IgD-negative memory B cell (primary cell): ENCODE results near the gene ZNF264. TPM values are rescaled to one million over a fixed set of nuclear protein-coding genes. Genes with fewer than 3 reads are reported as not detected.
"Not testable (repeated sequence)": the region's sequence is repeated elsewhere in the genome, so short reads cannot be mapped to it uniquely, and the experiment has no call there.

Experiments used
- H3K27ac Mint-ChIP-seq, 3 donors: one replicate each; pipeline ENCODE4 v1.8.0; 2020 to 2022; ENCODE audit warnings: mild to moderate bottlenecking in 3 of 3, mixed read lengths in 3 of 3, moderate library complexity in 1 of 3
- H3K27me3 Mint-ChIP-seq: one replicate; pipeline ENCODE4 v1.8.0; 2021; ENCODE audit warnings: mixed read lengths
- H3K36me3 Mint-ChIP-seq: one replicate; pipeline ENCODE4 v1.8.0; 2020; ENCODE audit warnings: mild to moderate bottlenecking, mixed read lengths
- H3K4me1 Mint-ChIP-seq, 3 donors: one replicate each; pipeline ENCODE4 v1.8.0; 2020 to 2022; ENCODE audit warnings: mixed read lengths in 3 of 3, mild to moderate bottlenecking in 1 of 3
- H3K4me3 Mint-ChIP-seq, 4 donors: one replicate each; pipeline ENCODE4 v1.8.0; 2020 to 2022; ENCODE audit warnings: mild to moderate bottlenecking in 4 of 4, mixed read lengths in 4 of 4, moderate library complexity in 3 of 4
- H3K9me3 Mint-ChIP-seq, 3 donors: one replicate each; pipeline ENCODE4 v1.8.0; 2020 to 2021; ENCODE audit warnings: mixed read lengths in 3 of 3, mild to moderate bottlenecking in 1 of 3
- polyA plus RNA-seq: library from polyadenylated mRNA; unstranded; fragments of 300-500 nt; fragmentation: Illumina TruSeq; gene quantifications from one replicate; pipeline ENCODE4 v1.2.3, GENCODE V29; 2021

Gene ZNF264
- 15.9 TPM for polyA plus RNA-seq

DNA sequence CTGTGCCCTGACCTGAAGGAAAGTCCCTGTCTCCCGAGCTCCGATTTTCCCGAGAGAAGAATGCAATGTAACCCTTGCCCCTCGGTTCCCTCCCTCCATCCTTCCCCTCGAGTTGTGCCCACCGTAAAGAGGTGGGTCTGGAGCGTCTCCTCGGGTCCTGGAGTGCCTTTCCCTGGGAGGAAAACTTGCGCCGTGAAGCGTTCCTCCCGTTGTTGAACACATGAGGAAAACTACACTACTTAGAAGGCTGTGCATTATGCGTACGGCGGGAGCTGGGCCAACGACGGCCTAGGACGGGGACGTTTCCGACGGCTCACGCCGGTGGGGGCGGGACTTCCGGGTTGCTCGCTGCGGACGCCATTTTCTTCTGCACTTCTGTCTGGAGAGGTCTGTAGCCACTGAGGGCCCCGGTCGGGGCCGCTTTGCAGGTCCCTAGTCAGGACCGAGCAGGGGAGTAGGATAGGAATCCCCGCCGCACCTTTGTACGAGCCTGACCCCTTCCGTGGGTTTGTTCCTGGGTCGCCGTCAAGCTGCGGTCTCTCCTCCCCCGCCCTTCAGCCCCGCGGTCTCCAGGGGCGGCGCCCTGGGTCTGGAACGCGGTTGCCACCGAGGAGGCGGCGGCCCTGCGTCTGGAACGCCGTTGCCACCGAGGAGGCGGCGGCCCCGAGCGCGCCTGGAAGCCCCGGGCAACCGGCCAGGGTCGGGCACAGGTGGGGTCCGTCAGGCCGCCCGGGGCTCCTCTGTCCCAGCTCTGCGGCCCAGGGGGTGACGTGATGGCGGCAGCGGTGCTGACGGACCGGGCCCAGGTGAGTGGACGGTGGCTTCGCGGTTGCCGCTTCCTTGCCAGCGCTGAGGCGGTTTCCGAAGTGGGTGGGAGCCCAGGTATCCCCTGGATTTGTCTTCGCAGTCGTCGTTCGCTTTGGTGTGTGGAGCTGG, at the start of gene ZNF264:
ZNF264 (plus strand) TSS at position 360 of the 936 bp plus-strand sequence; CDS start at position 774, 414 bp downstream.
- Mint-ChIP-seq H3K9me3 (peaks cover 14 to 23% (median 15%) of the 10 kb centered on the region in 3 donors), H3K4me3 (peak within 1 kb of the TSS; percentile 90 to 97 (median 96)), H3K27me3 (peaks cover 4% of the 10 kb centered on the region), H3K27ac (peak within 1 kb of the TSS; percentile 81 to 96 (median 95)), H3K4me1 (peaks cover 26 to 28% (median 27%) of the 10 kb centered on the region in 3 donors), H3K36me3 (peaks cover 12% of the 10 kb centered on the region)

DNA sequence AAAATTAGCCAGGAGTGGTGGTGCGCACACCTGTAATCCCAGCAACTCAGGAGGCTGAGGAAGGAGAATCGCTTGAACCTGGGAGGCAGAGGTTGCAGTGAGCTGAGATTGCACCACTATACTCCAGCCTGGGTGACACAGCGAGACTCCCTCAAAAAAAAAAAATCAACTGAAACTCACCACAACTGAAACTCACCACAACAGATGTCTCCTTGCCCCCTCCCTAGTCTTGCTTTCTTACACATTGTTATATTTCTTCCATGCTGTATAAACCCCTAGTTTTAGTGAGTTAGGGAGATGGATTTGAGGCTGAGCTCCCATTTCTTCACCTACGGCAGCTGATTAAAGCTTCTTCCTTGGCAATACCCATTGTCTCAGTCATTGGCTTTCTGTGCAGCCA, 49.6 kb upstream of the ZNF264 start:
- Mint-ChIP-seq H3K4me1 (no peaks in the 10 kb centered on the region), H3K9me3 (peaks cover 9 to 13% (median 10%) of the 10 kb centered on the region in 3 donors), H3K4me3 (no peak overlapping the region), H3K36me3 (no peaks in the 10 kb centered on the region), H3K27ac (no peak overlapping the region), H3K27me3 (peaks cover 2% of the 10 kb centered on the region)

DNA sequence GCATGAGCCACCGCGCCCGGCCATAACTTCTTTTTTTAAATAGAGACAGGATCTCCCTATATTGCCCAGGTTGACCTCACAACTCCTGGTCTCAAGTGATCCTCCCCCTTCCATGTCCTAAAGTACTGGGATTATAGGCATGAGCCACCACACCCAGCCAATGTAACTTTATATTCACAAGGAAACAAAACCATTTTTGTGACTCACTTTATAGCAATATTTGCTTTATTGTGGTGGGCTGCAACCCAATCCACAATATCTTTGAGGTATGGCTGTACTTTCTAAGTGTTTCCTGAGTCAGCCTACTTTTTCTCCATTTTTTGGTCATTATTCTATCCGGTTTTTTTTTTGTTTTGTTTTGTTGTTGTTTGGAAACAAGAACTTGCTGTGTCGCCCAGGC, 38.4 kb upstream of the ZNF264 start:
- H3K4me1 Mint-ChIP-seq = no peaks in the 10 kb centered on the region
- peaks cover 3% of the 10 kb centered on the region for H3K36me3 Mint-ChIP-seq
- no peak overlapping the region for H3K27ac Mint-ChIP-seq
- peaks cover 4% of the 10 kb centered on the region for H3K27me3 Mint-ChIP-seq
- H3K9me3 Mint-ChIP-seq = peaks cover 4 to 15% (median 11%) of the 10 kb centered on the region in 3 donors
- H3K4me3 Mint-ChIP-seq = no peak overlapping the region

DNA sequence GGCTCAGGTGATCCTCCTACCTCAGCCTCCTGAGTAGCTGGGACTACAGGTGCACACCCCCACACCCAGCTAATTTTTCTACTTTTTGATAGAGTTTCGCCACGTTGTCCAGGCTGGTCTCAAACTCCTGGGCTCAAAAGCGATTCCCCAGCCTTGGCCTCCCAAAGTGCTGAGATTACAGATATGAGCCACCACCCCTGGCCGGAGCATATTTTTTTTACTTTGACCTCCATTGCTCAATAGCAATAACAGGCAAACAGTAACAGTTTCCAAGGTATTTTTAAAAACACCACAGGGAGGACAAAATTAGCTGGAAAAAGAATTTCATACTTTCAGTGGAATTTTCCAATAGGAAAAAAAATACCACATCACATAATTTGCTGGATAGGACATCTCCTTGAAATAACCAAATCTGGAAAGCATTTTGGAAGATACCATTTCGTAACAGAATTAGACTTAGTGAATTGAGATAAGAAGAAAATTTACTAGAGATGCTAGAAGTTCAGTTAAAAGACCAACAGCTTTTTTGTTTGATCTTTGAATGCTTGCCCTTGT, 29.2 kb upstream of the ZNF264 start:
- H3K36me3 Mint-ChIP-seq = peaks cover 7% of the 10 kb centered on the region
- H3K27ac Mint-ChIP-seq = no peak overlapping the region
- H3K27me3 Mint-ChIP-seq = peaks cover 6% of the 10 kb centered on the region
- no peak overlapping the region for H3K4me3 Mint-ChIP-seq
- H3K9me3 Mint-ChIP-seq = peaks cover 7 to 13% (median 12%) of the 10 kb centered on the region in 3 donors
- H3K4me1 Mint-ChIP-seq = peaks cover 0 to 4% (median 0%) of the 10 kb centered on the region in 3 donors

DNA sequence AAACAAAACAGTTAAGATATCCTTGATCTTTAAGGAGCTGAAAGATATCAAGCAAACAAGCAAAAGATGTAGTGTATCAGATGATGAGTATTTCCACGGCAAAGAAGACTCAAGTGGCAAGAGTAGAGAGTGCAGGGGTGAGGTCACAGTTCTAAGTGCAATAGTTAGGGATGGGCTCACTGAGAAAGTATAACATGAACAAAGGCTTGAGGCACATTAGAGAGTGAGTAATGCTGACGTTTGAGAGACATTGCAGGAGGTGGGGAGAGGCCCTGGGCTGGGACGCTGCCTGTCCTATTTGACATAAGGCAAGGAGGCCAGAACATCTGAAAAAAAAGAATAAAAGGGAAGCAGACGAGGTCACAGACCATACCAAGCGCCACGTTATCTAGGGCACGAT, 25.5 kb upstream of the ZNF264 start:
- peaks cover 7% of the 10 kb centered on the region for H3K36me3 Mint-ChIP-seq
- H3K27ac Mint-ChIP-seq = peak overlapping the region in 1 of 3 donors; percentile 33
- peaks cover 0 to 4% (median 0%) of the 10 kb centered on the region in 3 donors for H3K4me1 Mint-ChIP-seq
- H3K27me3 Mint-ChIP-seq = peaks cover 3% of the 10 kb centered on the region
- H3K4me3 Mint-ChIP-seq = no peak overlapping the region
- peaks cover 9 to 22% (median 12%) of the 10 kb centered on the region in 3 donors for H3K9me3 Mint-ChIP-seq

DNA sequence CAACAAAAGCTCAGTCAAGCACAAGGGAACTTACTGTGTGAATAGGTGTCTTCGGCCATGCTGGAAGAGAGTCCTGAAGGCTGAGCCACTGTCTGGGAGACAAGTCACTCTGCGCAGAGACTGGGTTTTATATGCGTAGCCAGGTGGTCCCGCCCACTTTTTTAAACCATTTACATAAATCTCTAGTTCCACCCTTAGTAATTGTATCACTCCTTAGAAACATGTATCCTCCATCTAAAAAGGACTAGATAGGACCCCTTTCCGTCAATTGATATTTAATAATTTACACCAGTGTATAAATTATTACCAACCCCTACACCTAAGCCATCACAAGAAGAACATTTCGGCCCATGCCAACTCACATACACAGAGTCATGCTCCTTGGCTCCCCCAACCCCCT, 23.9 kb upstream of the ZNF264 start, which contains the start of gene DUXA:
DUXA (minus strand) TSS at position 101 of the 400 bp plus-strand sequence; CDS start at position 59, 42 bp downstream.
- Mint-ChIP-seq H3K9me3 (peaks cover 9 to 22% (median 18%) of the 10 kb centered on the region in 3 donors), H3K27ac (no peak within 1 kb of the TSS), H3K4me1 (peaks cover 5 to 7% (median 6%) of the 10 kb centered on the region in 3 donors), H3K36me3 (peaks cover 7% of the 10 kb centered on the region), H3K27me3 (peaks cover 3% of the 10 kb centered on the region), H3K4me3 (no peak within 1 kb of the TSS)

DNA sequence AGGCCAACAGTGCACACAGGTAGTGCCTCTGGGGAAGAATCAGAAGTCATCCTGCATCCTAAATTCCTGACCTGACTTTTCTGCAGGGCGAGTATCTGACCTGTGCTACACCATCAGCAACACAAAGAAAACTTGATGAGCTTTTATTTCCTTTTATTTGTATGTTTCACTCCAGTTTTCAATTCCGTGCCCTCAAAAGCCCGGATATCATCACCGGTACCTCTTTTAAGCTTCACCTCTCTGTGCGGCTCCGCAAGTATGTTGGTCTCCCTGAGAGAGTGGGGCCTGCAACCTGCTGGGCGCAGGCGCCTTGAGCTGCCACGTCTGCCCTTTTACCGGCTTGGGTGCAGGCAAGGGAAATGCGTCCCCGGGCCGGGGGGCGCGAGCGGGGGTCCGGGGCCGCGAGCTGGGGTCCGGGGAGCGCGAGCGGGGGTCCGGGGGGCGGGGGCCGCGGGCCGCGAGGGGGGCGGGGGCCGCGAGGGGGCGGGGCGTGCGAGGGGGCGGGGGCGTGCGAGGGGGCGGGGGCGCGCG, 19.7 kb upstream of the ZNF264 start:
- Mint-ChIP-seq H3K4me3 (peak overlapping the region; percentile 75 to 89 (median 80)), H3K27me3 (peaks cover 3% of the 10 kb centered on the region), H3K27ac (peak overlapping the region; percentile 22 to 86 (median 80)), H3K4me1 (peaks cover 3 to 6% (median 6%) of the 10 kb centered on the region in 3 donors), H3K36me3 (peaks cover 2% of the 10 kb centered on the region), H3K9me3 (peaks cover 11 to 33% (median 20%) of the 10 kb centered on the region in 3 donors)

DNA sequence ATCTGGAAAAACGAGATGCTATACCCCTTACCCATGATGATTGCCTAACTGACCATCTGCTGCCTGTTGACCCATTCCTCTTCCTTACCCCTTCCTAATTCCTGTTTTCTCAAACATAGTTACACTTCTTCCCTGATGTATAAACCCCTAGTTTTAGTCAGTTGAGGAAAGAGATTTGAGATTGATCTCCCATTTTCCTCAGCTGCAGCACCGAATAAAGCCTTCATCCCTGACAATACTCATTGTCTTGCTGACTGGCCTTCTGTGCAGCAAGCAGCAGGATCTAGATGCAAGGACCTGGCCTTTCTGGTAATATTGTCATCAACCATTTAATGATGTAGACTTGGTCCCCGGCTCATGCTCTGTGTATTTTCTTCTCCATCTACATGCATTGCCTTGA, 999 bp upstream of the ZNF264 start:
- peaks cover 26 to 27% (median 26%) of the 10 kb centered on the region in 3 donors for H3K4me1 Mint-ChIP-seq
- H3K36me3 Mint-ChIP-seq = peaks cover 8% of the 10 kb centered on the region
- peak overlapping the region; percentile 90 to 97 (median 96) for H3K4me3 Mint-ChIP-seq
- H3K9me3 Mint-ChIP-seq = peaks cover 16 to 23% (median 17%) of the 10 kb centered on the region in 3 donors
- H3K27me3 Mint-ChIP-seq = peaks cover 7% of the 10 kb centered on the region
- peak overlapping the region in 2 of 3 donors; percentile 78 to 81 for H3K27ac Mint-ChIP-seq

DNA sequence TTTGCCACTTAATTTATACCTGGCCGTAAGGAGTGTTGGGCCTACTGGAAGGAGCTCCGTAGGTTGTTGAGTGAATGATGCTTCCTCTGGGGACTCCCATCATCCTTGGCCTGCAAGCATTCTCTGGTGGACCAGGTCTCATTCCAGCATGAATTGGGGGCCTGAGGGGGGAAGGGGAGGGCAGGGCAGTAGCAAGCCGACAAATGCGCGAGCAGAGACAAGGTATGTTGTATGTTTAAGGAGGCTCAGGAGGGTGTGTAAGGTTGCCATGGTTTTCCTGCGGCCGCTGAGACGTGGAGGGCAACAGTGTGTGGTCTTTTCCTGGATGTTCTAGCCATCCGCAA, 749 bp downstream of the ZNF264 start:
- Mint-ChIP-seq H3K4me3 (peak overlapping the region; percentile 90 to 97 (median 96)), H3K27me3 (peaks cover 4% of the 10 kb centered on the region), H3K4me1 (peaks cover 26 to 30% (median 27%) of the 10 kb centered on the region in 3 donors), H3K36me3 (peaks cover 17% of the 10 kb centered on the region), H3K9me3 (peaks cover 14 to 23% (median 15%) of the 10 kb centered on the region in 3 donors), H3K27ac (peak overlapping the region; percentile 81 to 96 (median 83))

DNA sequence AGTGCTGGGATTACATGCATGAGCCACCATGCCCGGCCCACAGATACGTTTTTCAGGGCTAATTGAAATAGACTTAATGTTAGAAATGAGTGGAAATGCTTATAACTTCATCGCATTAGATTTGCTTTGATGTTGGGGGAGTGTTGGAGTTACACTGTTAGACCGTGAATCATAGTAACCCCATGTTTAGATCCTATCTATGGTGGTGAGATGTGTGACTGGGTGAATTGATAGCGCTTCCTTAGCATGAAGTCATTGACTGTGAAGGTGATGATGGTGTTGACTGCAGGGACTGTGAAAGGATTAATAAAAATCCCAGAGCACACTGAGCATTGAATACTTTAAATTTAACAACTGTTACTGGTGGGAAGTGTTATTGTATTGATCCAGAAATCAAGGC, 1.7 kb downstream of the ZNF264 start:
- Mint-ChIP-seq H3K27me3 (peaks cover 1% of the 10 kb centered on the region), H3K9me3 (peaks cover 10 to 19% (median 14%) of the 10 kb centered on the region in 3 donors), H3K36me3 (peaks cover 19% of the 10 kb centered on the region), H3K27ac (peak overlapping the region in 1 of 3 donors; percentile 81), H3K4me1 (peaks cover 26 to 31% (median 30%) of the 10 kb centered on the region in 3 donors), H3K4me3 (peak overlapping the region; percentile 90 to 97 (median 96))

DNA sequence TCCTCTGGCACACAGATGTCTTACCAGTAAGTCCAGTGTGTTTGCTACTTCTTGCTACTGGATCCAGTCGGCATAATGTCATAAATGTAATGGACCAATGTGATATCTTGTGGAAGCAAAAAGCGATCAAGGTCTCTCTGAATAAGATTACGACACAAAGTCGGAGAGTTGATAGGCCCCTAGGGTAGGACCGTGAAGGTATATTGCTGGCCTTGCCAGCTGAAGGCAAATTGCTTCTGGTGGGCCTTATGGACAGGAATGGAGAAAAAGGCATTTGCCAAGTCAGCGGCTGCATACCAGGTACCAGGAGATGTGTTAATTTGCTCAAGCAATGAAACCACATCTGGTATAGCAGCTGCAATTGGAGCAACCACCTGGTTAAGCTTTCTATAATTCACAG, 6.6 kb downstream of the ZNF264 start:
- H3K27ac Mint-ChIP-seq, H3K27me3 Mint-ChIP-seq: not testable (repeated sequence)
- Mint-ChIP-seq H3K9me3 (peaks cover 0 to 11% (median 0%) of the 10 kb centered on the region in 3 donors), H3K4me1 (peaks cover 14 to 32% (median 19%) of the 10 kb centered on the region in 3 donors), H3K36me3 (peaks cover 31% of the 10 kb centered on the region), H3K4me3 (peak overlapping the region in 1 of 4 donors; percentile 47)

DNA sequence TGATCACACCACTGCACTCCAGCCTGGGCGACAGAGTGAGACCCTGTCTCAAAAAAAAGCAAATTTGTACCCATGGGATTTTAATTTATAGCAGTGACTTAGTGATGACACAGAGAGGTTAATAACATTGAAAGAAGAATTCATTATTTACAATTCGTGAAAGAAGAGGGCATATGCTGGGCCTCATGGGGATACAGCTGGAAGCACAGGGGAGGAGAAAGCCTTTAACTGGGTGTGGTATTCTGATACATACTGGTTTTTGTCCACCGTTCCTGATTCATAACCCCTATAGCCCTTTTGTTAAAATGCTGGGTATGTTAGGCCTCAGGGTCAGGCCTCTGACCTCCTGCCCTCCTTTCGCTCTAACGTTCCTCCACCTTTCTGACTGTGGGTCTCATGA, 10.9 kb downstream of the ZNF264 start:
- Mint-ChIP-seq H3K4me3 (no peak overlapping the region), H3K27ac (no peak overlapping the region), H3K9me3 (no peaks in the 10 kb centered on the region), H3K4me1 (peaks cover 2 to 21% (median 9%) of the 10 kb centered on the region in 3 donors), H3K27me3 (no peaks in the 10 kb centered on the region), H3K36me3 (peaks cover 32% of the 10 kb centered on the region)

DNA sequence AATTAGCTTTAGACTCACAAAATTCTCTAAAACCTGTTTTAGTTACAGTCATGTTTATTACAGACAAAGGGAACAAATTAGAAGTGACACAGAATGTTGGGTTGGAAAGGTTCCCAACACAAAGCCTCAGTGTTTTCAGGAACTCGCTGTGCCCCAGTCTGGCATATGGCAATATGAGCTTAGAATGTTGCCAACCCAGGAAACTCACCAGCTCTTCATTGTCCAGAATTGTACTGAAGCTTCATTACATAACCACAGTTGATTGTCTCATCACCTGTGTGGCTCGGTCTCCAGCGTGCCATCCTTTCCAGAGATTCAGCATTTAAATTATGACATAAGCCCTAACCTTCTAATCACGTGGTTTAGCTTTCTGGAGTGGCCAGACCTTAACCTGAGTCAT, 19.1 kb downstream of the ZNF264 start:
- H3K27ac Mint-ChIP-seq = no peak overlapping the region

DNA sequence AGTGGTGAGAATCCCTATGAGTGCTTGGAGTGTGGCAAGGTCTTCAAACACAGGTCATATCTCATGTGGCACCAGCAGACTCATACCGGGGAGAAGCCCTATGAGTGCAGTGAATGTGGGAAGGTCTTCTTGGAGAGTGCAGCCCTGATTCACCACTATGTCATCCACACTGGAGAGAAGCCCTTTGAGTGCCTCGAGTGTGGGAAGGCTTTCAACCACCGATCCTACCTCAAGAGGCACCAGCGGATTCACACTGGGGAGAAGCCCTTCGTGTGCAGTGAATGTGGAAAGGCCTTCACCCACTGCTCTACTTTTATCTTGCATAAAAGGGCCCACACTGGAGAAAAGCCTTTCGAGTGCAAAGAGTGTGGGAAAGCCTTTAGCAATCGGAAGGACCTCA, 20.8 kb downstream of the ZNF264 start:
- H3K9me3 Mint-ChIP-seq = peaks cover 3 to 18% (median 12%) of the 10 kb centered on the region in 3 donors
- peaks cover 35% of the 10 kb centered on the region for H3K36me3 Mint-ChIP-seq
- no peak overlapping the region for H3K4me3 Mint-ChIP-seq
- no peak overlapping the region for H3K27ac Mint-ChIP-seq
- H3K27me3 Mint-ChIP-seq = no peaks in the 10 kb centered on the region
- peaks cover 2 to 5% (median 3%) of the 10 kb centered on the region in 3 donors for H3K4me1 Mint-ChIP-seq

More for the DNA sequence above, 19.1 kb downstream of the ZNF264 start:
- peaks cover 34% of the 10 kb centered on the region for H3K36me3 Mint-ChIP-seq
- peaks cover under 1 to 2% (median 2%) of the 10 kb centered on the region in 3 donors for H3K4me1 Mint-ChIP-seq
- H3K4me3 Mint-ChIP-seq = no peak overlapping the region
- H3K9me3 Mint-ChIP-seq = peaks cover 3 to 18% (median 11%) of the 10 kb centered on the region in 3 donors
- no peaks in the 10 kb centered on the region for H3K27me3 Mint-ChIP-seq

DNA sequence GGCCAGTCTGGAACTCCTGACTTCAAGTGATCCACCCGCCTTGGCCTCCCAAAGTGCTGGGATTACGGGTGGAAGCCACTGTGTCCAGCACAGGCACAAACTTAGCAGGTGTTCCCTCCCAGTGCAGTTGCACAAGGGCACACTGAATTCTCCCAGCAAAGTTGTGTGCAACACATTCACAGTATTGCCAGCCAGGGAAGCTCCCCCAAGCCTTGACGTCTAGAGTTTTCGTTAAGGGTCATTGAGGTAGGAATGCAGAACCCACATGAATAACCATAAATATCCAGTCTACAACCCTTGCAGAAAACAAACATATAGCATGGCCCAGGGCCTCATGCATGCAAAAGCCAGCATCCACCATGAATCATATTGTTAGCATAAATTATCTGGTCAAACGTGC, 36.2 kb downstream of the ZNF264 start:
- H3K9me3 Mint-ChIP-seq = peaks cover 1 to 5% (median 2%) of the 10 kb centered on the region in 3 donors
- H3K27ac Mint-ChIP-seq = no peak overlapping the region
- peaks cover 0 to 3% (median 0%) of the 10 kb centered on the region in 3 donors for H3K4me1 Mint-ChIP-seq
- no peak overlapping the region for H3K4me3 Mint-ChIP-seq
- H3K36me3 Mint-ChIP-seq = peaks cover 2% of the 10 kb centered on the region
- H3K27me3 Mint-ChIP-seq = peaks cover 2% of the 10 kb centered on the region
